Anterior cingulate cortex (tissue), 58 donors: Measurements from ENCODE around the gene RUNX1.

Experiments
- DNase-seq, 58 donors: peaks; one replicate each; lab custom pipeline; 2025; lab: John Stamatoyannopoulos, UW

Gene RUNX1

DNA sequence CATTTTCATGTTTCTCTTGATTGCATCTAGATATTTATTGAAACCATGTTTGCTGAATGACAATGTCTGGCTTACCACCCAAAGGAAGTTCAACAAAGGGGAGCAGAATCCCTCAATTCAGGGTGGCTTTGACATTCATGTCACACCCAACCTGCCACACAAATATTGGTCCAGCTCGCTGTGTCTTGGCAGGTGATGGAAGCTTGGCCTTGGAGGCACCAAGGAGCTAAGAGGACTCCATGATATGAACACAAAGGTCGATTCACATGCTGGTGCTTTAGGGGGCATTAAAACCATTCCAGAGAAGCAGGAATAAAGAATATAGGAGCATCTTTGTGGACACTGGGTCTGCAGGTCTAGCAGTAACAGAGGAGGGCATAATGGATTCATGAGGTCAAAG is 114.8 kb downstream of the RUNX1 start:
- no peak for DNase-seq

DNA sequence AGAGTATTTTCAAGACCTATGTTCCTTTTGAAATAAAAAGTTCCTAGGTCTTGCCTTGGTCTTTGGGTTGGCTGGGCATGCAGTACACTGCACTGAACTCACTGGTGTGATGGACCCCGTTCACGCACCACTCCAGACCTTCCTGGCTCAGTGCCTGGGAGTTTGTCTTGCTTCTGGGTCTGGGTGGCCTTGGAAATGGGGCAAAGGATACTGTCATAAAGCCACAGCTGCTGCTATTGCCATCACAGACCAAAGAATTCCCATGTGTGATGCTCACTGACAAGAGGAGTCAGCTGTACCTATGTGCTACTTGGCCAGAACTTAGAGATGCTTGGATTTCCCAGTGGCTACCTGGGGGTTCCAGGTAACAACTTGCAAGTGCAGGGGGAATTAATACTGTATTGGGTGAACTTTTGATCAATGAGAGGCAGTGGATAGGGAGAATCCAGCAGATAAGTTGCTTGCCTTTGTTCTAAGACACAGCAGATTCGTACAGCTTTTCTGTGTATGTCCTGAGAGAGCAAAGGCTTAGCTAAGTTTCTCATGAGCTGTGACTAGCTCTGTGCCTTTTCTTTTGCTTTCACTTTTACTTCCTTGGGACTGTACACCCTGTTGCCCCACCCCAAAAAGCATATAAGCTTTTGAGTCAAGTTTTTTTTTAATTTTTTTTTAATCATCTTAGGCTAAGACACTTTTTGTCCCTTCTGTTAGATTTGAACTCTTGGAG is 115.3 kb downstream of the RUNX1 start:
- DNase-seq = no peak

GRCh38 chr21:34932233-34932632 is 116.9 kb downstream of the RUNX1 start:
- no peak for DNase-seq

DNA sequence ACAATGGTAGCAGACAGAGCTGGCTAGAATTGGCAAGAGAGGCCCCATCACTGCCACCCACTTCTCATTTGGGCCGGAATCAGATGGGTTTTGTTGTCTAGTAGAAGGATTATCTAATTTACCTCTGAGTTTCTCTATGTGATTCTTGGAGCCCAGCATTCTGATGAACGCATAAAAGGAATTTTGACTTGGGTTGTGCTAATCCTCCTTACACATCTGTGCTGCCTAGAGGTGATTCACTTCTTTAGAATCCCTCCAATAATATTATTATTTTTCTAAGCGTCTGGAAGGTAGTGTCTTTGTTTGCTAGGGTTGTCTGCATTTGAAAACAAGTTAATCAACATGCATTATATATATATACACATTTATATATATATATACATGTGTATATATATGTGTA is 118.1 kb downstream of the RUNX1 start:
- no peak for DNase-seq

GRCh38 chr21:34928637-34929036 is 120.5 kb downstream of the RUNX1 start:
- DNase-seq = no peak

- no peak for DNase-seq
Measured at GRCh38 chr21:34927992-34928391, 121.1 kb downstream of the RUNX1 start.

DNA sequence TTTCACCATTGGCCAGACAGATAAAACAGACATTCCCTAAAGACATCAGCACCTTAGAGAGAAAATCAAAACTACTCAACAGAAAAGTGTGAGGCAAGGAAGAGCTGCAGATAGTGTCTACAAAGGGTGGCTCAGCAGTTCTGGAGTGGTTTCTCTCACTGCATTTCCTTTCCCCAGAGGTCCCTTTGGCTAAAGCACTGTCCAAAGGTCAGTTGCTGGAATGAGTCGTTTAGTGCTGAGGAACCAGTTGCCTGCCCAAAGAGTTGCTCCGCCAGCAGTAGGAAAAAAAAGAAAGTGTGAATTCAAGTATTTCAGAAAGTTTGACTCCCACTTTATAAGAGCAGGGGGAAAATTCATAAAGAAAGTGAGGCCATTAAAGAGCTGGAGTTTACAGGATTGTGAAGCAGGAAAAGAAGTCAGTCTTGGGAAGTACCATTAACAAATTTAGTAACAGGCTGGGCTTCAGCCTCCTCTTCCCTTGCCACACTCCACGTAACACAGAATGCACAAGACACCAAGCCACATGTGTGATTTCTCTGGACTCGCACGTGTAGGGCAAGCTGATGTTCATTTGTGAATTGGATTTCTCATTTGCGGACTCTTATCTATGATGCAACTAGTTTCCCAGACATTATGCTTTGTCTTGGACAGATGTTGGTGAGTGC is 122.2 kb downstream of the RUNX1 start:
- DNase-seq = no peak

- no peak for DNase-seq
Measured at GRCh38 chr21:34925597-34925996, 123.5 kb downstream of the RUNX1 start.

DNA sequence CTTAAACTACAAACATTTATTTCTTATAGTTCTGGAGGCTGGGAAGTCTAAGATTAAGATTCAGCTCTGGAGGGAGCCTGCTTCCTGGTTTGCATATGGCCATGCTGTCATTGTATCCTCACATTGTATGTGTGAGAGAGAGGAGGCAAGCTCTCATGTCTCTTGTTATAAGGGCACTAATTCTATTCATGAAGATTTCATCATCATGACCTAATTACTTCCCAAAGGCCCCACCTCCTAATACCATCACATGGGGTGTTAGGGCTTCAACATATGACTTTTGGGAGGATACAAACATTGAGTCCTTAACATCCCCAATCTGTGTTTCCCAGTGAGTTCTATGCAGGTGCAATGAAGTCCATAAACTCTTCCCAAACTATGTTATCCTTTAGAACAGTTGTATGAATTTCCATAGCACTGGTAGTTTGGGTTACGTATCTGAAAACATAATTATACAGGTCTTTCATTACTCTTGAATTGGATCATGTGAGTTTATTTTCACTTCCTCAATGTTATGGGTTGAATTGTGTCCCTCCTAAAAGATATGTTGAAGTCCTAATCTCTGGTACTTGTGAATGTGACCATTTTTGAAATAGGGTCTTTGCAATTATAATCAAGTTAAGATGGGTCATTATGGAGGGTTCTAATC is 124.2 kb downstream of the RUNX1 start:
- no peak for DNase-seq

GRCh38 chr21:34924194-34924593 is 124.9 kb downstream of the RUNX1 start:
- DNase-seq = no peak

GRCh38 chr21:34923626-34924025 is 125.5 kb downstream of the RUNX1 start:
- DNase-seq = no peak

GRCh38 chr21:34923202-34923601 is 125.9 kb downstream of the RUNX1 start:
- DNase-seq = no peak

DNA sequence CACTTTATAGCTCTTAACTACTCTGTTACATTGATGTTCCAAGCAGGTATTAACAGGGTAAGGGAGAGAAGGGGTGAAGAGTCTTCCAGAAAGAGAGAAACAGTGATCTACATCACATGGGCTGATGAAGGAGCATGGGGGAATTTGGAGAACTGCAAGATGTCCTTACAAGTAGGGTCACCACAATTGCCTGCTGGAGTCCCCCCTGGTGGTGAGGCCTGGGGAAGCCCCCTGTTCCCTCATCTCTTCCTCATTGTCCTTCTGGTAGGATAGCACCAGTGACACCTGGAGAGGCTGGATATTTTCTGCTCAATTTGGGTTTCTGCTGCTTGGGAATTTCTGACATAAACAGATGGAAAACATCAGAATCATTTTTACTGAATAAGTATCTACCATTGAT is 126.6 kb downstream of the RUNX1 start:
- no peak for DNase-seq

- DNase-seq = no peak
Measured at GRCh38 chr21:34921151-34921550, 128.0 kb downstream of the RUNX1 start.

DNA sequence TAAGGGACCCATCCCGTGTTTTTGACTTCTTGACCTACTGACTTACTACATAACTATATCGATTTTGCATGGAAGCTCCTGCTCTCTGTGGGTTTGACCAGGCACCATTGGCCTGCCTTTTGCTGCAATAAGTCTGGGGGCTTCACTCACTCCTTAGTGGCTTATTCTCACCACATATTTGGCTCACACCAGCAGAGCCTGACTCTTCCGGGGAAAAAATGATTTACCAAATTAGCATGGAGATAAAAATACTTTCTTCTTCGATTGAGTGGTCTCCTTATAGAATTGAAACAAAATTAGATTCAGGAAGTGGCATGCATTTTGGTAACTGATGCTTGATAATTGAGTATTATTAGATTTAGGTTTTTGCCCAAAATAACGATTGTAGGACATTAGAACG is 129.7 kb downstream of the RUNX1 start:
- no peak for DNase-seq

DNA sequence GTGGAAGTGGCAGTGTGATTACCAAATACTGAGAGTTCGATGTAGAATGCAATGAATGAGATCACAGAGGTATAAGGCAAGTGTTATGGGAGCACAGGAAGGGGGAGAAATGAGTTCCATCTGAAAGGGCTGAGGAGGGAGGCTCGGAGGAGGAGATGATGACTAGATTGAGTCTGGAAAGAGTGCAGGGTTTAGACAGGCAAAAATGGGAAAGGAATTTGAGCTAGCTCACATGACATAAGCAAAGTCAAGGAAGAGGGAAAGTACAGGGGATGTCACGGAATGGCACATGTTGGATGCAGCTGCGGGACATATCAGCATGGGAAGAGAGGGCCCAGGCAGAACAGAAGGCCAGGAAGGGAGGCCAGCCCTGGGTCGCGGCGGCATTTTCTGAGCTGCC is 132.7 kb downstream of the RUNX1 start:
- DNase-seq = no peak

GRCh38 chr21:34915364-34915841 is 133.7 kb downstream of the RUNX1 start:
- no peak for DNase-seq

- DNase-seq = no peak
Measured at GRCh38 chr21:34914239-34914638, 134.9 kb downstream of the RUNX1 start.

DNA sequence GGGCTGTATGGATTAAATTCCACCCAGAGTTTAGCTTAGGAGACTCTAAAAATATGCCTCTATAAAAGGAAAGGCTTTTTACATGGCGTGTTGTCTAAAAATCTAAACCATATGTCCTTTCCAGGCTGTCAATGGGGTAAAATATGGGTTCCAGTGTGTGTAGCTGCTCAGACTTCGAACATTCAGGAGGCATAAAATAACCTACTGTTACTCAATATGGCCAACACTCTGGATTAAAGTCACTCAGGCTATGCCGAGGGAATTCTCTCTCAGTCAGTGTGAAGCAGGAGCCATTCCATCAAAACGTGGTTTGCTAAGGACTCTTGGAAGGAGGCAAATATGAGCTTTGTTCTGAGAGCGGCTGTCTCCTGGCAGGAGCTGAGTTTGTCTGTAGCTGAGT is 135.3 kb downstream of the RUNX1 start:
- no peak for DNase-seq

- no peak for DNase-seq
Measured at GRCh38 chr21:34912022-34912945, 136.8 kb downstream of the RUNX1 start.

DNA sequence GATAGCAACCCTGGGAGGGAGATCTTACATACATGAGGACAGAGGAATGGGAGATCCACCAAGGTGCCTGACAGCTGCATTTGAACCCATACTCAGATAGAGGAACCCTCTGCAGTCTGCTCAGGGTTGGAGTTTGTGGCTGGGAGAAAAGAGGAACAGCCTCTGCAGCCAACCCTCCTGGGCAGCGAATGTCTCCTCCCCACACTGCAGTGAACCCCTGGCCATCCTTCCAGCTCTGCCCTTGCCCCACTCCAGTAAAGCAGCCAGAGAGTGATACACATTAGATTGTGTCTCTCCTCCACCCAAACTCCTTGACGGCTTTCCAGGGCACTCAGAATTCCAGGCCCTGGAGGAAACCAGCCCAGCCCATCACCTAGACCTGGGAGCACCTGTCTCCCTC is 137.7 kb downstream of the RUNX1 start:
- DNase-seq = peak in 2 of 58 donors; percentile 2 to 10
